ENCODE results near the gene PFKM.
"Not testable (repeated sequence)": the region's sequence is repeated elsewhere in the genome, so short reads cannot be mapped to it uniquely, and the experiment has no call there.

PFKM gene

GRCh38 chr12:48115957-48116356 lies 3.2 kb upstream of the PFKM start:
- DNase-seq, result no peak

- peak; percentile 55 for DNase-seq
Measured at GRCh38 chr12:48118284-48118871, 786 bp upstream of the PFKM start.

GRCh38 chr12:48119834-48120195 lies 651 bp downstream of the PFKM start:
- DNase-seq, result no peak

- no peak for DNase-seq
Measured at GRCh38 chr12:48121522-48121921, 2.4 kb downstream of the PFKM start.

GRCh38 chr12:48122065-48122834 lies 3.1 kb downstream of the PFKM start:
- no peak for DNase-seq

GRCh38 chr12:48123169-48123568 lies 4.0 kb downstream of the PFKM start:
- DNase-seq, result no peak

- not testable (repeated sequence) for DNase-seq
Measured at GRCh38 chr12:48125542-48125941, 6.4 kb downstream of the PFKM start.

- DNase-seq, result no peak
Measured at GRCh38 chr12:48125985-48126384, 6.8 kb downstream of the PFKM start.

GRCh38 chr12:48126953-48127630 lies 7.9 kb downstream of the PFKM start:
- no peak for DNase-seq

- no peak for DNase-seq
Measured at GRCh38 chr12:48128800-48129199, 9.6 kb downstream of the PFKM start.

GRCh38 chr12:48129376-48129775 lies 10.2 kb downstream of the PFKM start:
- DNase-seq, result no peak

GRCh38 chr12:48131517-48131916 lies 12.4 kb downstream of the PFKM start:
- DNase-seq, result peak; percentile 38

- peak; percentile 39 for DNase-seq
Measured at GRCh38 chr12:48132826-48133225, 13.7 kb downstream of the PFKM start.

- DNase-seq, result no peak
Measured at GRCh38 chr12:48135027-48135426, 15.9 kb downstream of the PFKM start.

GRCh38 chr12:48142818-48143674 lies 23.9 kb downstream of the PFKM start:
- no peak for DNase-seq

- DNase-seq, result no peak
Measured at GRCh38 chr12:48143898-48144297, 24.7 kb downstream of the PFKM start.

- DNase-seq, result no peak
Measured at GRCh38 chr12:48145981-48146380, 26.8 kb downstream of the PFKM start.

GRCh38 chr12:48151103-48151771 lies 32.1 kb downstream of the PFKM start:
- peak; percentile 23 for DNase-seq

- DNase-seq, result peak; percentile 5
Measured at GRCh38 chr12:48155786-48156185, 36.6 kb downstream of the PFKM start.

- DNase-seq, result no peak
Measured at GRCh38 chr12:48156652-48157017, 37.5 kb downstream of the PFKM start.

GRCh38 chr12:48157018-48157888 lies 38.1 kb downstream of the PFKM start, which contains the start of gene ASB8:
ASB8 (minus strand) TSS chr12:48157515; CDS start chr12:48153496, 4,019 bp downstream.
- peak; percentile 100 for DNase-seq

Measured in islet precursor cell (in vitro differentiated cells).